AG04450 (cell line): Measurements from ENCODE around the gene KLHL30. TPM values are rescaled to one million over a fixed set of nuclear protein-coding genes. Genes with fewer than 3 reads are reported as not detected.

Experiments used
- CTCF ChIA-PET: fragments of 300-600, 350-600 bp; formaldehyde crosslinking; extraction: SDS; loops from one replicate; lab custom pipeline; 2022; ENCODE audit warnings: antibody characterized with exemption, inconsistent platforms; lab: Charles Lee
- POLR2A ChIA-PET: fragments of 350-600 bp; formaldehyde crosslinking; extraction: SDS; loops from one replicate; lab custom pipeline; 2021; ENCODE audit warnings: antibody characterized with exemption, inconsistent platforms; lab: Yijun Ruan, JAX
- DNase-seq: peaks from one replicate; pipeline ENCODE4 v3.0.0-alpha.2; 2011; ENCODE audit warnings: low read depth, low spot score
- H3K27ac ChIP-seq: one replicate; pipeline ENCODE4 v1.5.1; 2012; ENCODE audit warnings: low read depth, low read length, control low read depth
- H3K27me3 ChIP-seq: one replicate; pipeline ENCODE4 v1.6.0; 2012; ENCODE audit warnings: low read length; ENCODE audit not compliant: control insufficient read depth, insufficient read depth
- H3K4me3 ChIP-seq: 2 replicates; pipeline ENCODE4 v1.5.1; 2011; ENCODE audit warnings: mild to moderate bottlenecking, low read depth, low read length, control low read depth
- H3K9me3 ChIP-seq: 2 replicates; pipeline ENCODE4 v1.5.1; 2012; ENCODE audit warnings: low read length; ENCODE audit not compliant: control insufficient read depth, insufficient read depth
- CTCF ChIP-seq: IDR thresholded peaks from 2 replicates; pipeline ENCODE4 v1.5.1; 2011; ENCODE audit warnings: low read depth, low read length, control low read depth, inconsistent platforms
- polyA plus RNA-seq: library from polyadenylated mRNA; depleted of rRNA; stranded (reverse); fragments of >200 nt; gene quantifications from 2 replicates; pipeline ENCODE4 v1.2.3, GENCODE V29; 2011

The KLHL30 gene
- polyA plus RNA-seq, 1 experiment = not detected

DNA sequence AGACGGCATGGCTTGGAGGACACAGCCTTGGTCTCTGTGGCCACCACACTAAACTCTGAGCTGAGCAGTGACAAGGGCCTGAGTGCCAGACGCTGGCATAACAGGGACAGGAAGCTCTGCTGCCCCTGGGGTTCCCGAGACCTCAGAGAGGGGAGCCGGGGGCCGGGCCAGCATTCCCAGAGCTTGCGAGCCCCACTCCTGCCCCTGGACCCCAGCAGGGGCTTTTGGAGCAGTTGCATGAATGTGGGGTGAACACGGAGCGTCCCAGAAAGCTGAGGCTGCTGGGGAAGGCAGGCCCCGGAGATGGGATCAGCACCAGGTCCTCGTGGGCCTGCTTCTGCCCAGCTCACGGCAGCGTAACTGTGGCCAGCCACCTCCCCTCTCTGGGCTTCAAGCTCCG is 12.7 kb downstream of the KLHL30 start:
- DNase-seq = no peak
- ChIA-PET CTCF (interaction anchor here (0.6 to 1.2 kb wide), 2 partner anchors 24 to 68 kb away, joined by 3 read pairs; no protein-coding TSS in a partner anchor), POLR2A (no interaction called here)
- peaks cover 17% of the 10 kb centered on the region for H3K9me3 ChIP-seq
- no peaks in the 10 kb centered on the region for H3K27me3 ChIP-seq
- no peak overlapping the region for H3K4me3 ChIP-seq
- TF ChIP-seq CTCF = no peak
- H3K27ac ChIP-seq = no peak overlapping the region

GRCh38 chr2:238151628-238152235 is 13.3 kb downstream of the KLHL30 start:
- ChIA-PET POLR2A (interaction anchor here (1.1 kb wide), 1 partner anchor 18 kb away, joined by 3 read pairs; no protein-coding TSS in a partner anchor), CTCF (interaction anchor here (0.6 to 1.2 kb wide), 2 partner anchors 25 to 69 kb away, joined by 3 read pairs; no protein-coding TSS in a partner anchor)

DNA sequence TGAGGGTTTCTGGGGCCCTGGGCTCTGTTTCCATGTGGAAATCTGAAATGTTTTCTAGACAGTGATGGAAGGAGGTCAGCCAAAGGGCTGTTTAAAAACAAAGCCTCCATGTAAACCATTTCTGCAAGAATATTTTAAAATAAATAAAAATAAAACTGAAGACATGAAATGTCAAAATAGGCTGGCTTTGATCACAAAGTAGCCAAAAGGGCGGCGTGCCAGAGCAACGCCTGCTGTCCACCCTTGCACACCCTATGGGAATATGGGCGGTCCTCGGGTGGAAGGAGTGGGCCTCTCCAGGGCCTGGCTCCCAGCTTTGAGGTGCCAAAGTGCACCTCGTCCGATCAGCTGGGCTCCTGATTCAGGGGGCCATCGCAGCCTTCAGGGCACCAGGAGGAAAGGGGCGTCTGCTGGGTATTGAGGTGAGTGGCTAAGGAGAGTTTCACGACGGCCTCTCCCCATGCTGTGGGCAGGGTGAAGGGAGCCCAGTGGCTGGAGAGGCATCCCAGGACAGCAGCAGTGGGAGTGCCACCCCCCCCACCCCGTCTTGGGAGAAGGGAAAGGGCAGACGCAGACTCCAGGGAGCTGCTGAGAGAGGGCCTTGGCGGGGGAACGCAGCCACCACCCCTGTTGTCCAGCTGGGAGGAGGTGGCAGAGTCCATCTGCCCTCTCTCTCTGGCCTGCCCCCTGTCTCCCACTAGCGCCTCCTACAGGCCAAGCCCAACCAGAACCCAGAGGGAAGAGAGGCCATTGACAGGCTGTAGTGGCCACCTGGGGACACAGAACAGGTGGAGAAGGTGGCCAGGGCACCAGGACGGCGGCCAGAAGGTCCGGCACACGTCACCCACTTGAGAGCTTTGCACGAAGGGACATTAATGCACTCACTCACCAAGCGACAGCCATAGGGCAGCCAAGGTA is 14.6 kb downstream of the KLHL30 start:
- no peak for DNase-seq
- Histone ChIP-seq H3K9me3 (peaks cover 17% of the 10 kb centered on the region), H3K27ac (no peak overlapping the region), H3K27me3 (no peaks in the 10 kb centered on the region), H3K4me3 (no peak overlapping the region)
- TF ChIP-seq CTCF = 0 out of 2 replicates have a peak, but pooled peaks have one; percentile 13
- POLR2A ChIA-PET = interaction anchor here (1.1 kb wide), 1 partner anchor 17 kb away, joined by 3 read pairs; no protein-coding TSS in a partner anchor
- CTCF ChIA-PET = no interaction called here

More at GRCh38 chr2:238151628-238152235, 13.3 kb downstream of the KLHL30 start:
- no peak overlapping the region for H3K4me3 ChIP-seq
- no peak for DNase-seq
- H3K27ac ChIP-seq = no peak overlapping the region
- no peak for TF ChIP-seq CTCF
- H3K9me3 ChIP-seq = peaks cover 17% of the 10 kb centered on the region
- no peaks in the 10 kb centered on the region for H3K27me3 ChIP-seq

GRCh38 chr2:238154570-238154969 is 16.1 kb downstream of the KLHL30 start:
- POLR2A ChIA-PET = interaction anchor here (0.7 kb wide), 1 partner anchor 16 kb away, joined by 3 read pairs; no protein-coding TSS in a partner anchor
- H3K27ac ChIP-seq = peak overlapping the region; percentile 2

More at GRCh38 chr2:238154570-238154969, 16.1 kb downstream of the KLHL30 start:
- no peak for DNase-seq
- TF ChIP-seq CTCF = no peak
- Histone ChIP-seq H3K27me3 (no peaks in the 10 kb centered on the region), H3K4me3 (no peak overlapping the region), H3K9me3 (peaks cover 17% of the 10 kb centered on the region)
- CTCF ChIA-PET = interaction anchor here (0.6 kb wide), 1 partner anchor 223 kb away, joined by 3 read pairs; no protein-coding TSS in a partner anchor
